ENCODE data around the gene VTCN1.

DNA sequence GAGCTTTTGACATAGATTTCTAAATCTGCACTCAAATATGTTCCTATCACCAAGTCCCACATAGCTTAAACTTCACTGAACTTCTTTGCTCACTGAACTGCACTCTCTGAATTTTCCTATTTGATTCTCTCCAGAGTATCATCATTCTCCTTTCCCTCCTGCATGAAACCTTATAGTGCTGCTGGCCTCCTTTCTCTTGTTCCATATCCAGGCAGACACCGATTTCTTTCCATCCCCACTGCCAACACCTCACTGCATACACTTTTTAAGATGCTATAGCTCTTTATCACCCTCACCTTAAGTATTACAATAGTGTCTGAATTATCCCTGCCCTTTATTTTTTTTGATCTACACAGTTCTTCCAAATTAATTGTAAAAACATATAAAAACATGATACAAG lies 86.1 kb downstream of the VTCN1 start:
- TF ChIP-seq CTCF (IDR thresholded peaks at IDR 0.05; ENCODE audit: low read length) (no peak), EZH2phosphoT487 (IDR thresholded peaks at IDR 0.05; ENCODE audit: low read length) (no peak)
